Measurements from ENCODE around the gene TNNI3K.

TNNI3K gene

DNA sequence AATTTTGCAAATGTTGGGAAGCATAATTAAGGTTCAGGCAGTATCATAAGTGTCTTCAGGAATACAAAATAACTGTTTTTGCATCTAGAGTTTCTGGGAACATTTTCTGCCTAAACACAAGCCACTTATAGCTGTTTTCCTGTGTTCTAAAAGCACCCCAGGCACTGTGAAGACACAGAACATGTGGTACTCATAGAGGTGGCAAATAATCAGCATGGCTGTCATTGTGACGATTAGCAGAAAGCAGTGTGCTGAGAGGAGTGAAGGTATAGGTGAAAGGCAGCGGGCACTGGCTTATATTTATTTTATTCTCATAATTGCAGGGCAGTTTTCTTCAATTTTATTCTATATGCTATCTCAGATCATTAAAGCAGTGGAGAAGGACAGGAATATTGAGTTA lies 157.7 kb downstream of the TNNI3K start:
- Histone ChIP-seq H3K4me2 (ENCODE audit: low read length) (no peak overlapping the region), H3K4me1 (ENCODE audit: control insufficient read depth, low read length) (no peaks in the 10 kb centered on the region), H3K4me3 (ENCODE audit: low read length) (no peak overlapping the region), H3K36me3 (ENCODE audit: control insufficient read depth, low read length) (no peaks in the 10 kb centered on the region), H3F3A (ENCODE audit: control insufficient read depth, insufficient read depth) (no peaks in the 10 kb centered on the region), H4K20me1 (ENCODE audit: control insufficient read depth, insufficient read depth, low read depth, low read length) (no peaks in the 10 kb centered on the region), H3K27me3 (ENCODE audit: control insufficient read depth, low read length) (no peaks in the 10 kb centered on the region), H3K9me3 (ENCODE audit: control insufficient read depth, insufficient read depth, low read length) (no peaks in the 10 kb centered on the region), H3K79me2 (ENCODE audit: control insufficient read depth, low read length) (no peaks in the 10 kb centered on the region), H3K9me2 (replicated peaks; ENCODE audit: control insufficient read depth, low read length) (no peaks in the 10 kb centered on the region), H3K27ac (ENCODE audit: low read depth, low read length) (no peak overlapping the region)
- TF ChIP-seq CTCF (IDR thresholded peaks at IDR 0.05; ENCODE audit: low read depth, low read length, poor library complexity, severe bottlenecking) (no peak), EZH2phosphoT487 (IDR thresholded peaks at IDR 0.05; ENCODE audit: borderline replicate concordance, low read length) (no peak)

DNA sequence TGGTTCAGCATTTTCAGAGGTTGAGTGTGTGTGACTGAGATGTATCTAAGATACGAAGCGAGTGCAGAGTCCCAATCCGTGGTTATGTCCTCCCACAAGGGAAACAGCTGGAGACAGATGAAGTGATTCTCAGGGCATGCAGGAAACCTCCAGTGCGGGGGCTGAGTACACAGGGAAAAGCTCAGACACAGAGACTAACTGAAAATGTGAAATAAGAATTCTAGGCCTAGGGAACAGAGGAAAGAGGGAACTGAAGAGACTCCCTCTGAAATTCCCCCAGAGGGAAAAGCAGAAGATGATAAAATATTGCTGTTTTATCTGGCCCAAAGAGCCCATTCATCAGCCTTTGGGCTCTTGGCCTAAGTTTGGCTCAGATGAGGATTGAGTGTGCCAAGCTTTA lies 160.4 kb downstream of the TNNI3K start:
- Histone ChIP-seq H3K27ac (ENCODE audit: low read depth, low read length) (no peak overlapping the region), H3K27me3 (ENCODE audit: control insufficient read depth, low read length) (no peaks in the 10 kb centered on the region), H4K20me1 (ENCODE audit: control insufficient read depth, insufficient read depth, low read depth, low read length) (no peaks in the 10 kb centered on the region), H3K36me3 (ENCODE audit: control insufficient read depth, low read length) (no peaks in the 10 kb centered on the region), H3K9me3 (ENCODE audit: control insufficient read depth, insufficient read depth, low read length) (no peaks in the 10 kb centered on the region), H3K79me2 (ENCODE audit: control insufficient read depth, low read length) (no peaks in the 10 kb centered on the region), H3K4me1 (ENCODE audit: control insufficient read depth, low read length) (no peaks in the 10 kb centered on the region), H3K9me2 (replicated peaks; ENCODE audit: control insufficient read depth, low read length) (no peaks in the 10 kb centered on the region), H3K4me2 (ENCODE audit: low read length) (no peak overlapping the region), H3K4me3 (ENCODE audit: low read length) (no peak overlapping the region), H3F3A (ENCODE audit: control insufficient read depth, insufficient read depth) (no peaks in the 10 kb centered on the region)
- TF ChIP-seq EZH2phosphoT487 (IDR thresholded peaks at IDR 0.05; ENCODE audit: borderline replicate concordance, low read length) (no peak), CTCF (IDR thresholded peaks at IDR 0.05; ENCODE audit: low read depth, low read length, poor library complexity, severe bottlenecking) (no peak)

- no peaks in the 10 kb centered on the region for H3K79me2 ChIP-seq (ENCODE audit: control insufficient read depth, low read length)
- no peaks in the 10 kb centered on the region for H3F3A ChIP-seq (ENCODE audit: control insufficient read depth, insufficient read depth)
- H4K20me1 ChIP-seq (ENCODE audit: control insufficient read depth, insufficient read depth, low read depth, low read length), result no peaks in the 10 kb centered on the region
- no peaks in the 10 kb centered on the region for H3K36me3 ChIP-seq (ENCODE audit: control insufficient read depth, low read length)
- H3K27ac ChIP-seq (ENCODE audit: low read depth, low read length), result no peak overlapping the region
- no peaks in the 10 kb centered on the region for H3K4me1 ChIP-seq (ENCODE audit: control insufficient read depth, low read length)
- no peaks in the 10 kb centered on the region for H3K27me3 ChIP-seq (ENCODE audit: control insufficient read depth, low read length)
- no peak overlapping the region for H3K4me2 ChIP-seq (ENCODE audit: low read length)
- TF ChIP-seq EZH2phosphoT487 (IDR thresholded peaks at IDR 0.05; ENCODE audit: borderline replicate concordance, low read length) (no peak), CTCF (IDR thresholded peaks at IDR 0.05; ENCODE audit: low read depth, low read length, poor library complexity, severe bottlenecking) (no peak)
- no peaks in the 10 kb centered on the region for H3K9me3 ChIP-seq (ENCODE audit: control insufficient read depth, insufficient read depth, low read length)
- no peak overlapping the region for H3K4me3 ChIP-seq (ENCODE audit: low read length)
- no peaks in the 10 kb centered on the region for H3K9me2 ChIP-seq (replicated peaks; ENCODE audit: control insufficient read depth, low read length)
These were observed 161.3 kb downstream of the TNNI3K start for GRCh38 chr1:74396462-74396861.

GRCh38 chr1:74396933-74397332 lies 161.7 kb downstream of the TNNI3K start:
- H3K4me3 ChIP-seq (ENCODE audit: low read length), result no peak overlapping the region
- H3K36me3 ChIP-seq (ENCODE audit: control insufficient read depth, low read length), result no peaks in the 10 kb centered on the region
- H3K27ac ChIP-seq (ENCODE audit: low read depth, low read length), result no peak overlapping the region
- H3K9me3 ChIP-seq (ENCODE audit: control insufficient read depth, insufficient read depth, low read length), result no peaks in the 10 kb centered on the region
- no peaks in the 10 kb centered on the region for H3K79me2 ChIP-seq (ENCODE audit: control insufficient read depth, low read length)
- H3K4me1 ChIP-seq (ENCODE audit: control insufficient read depth, low read length), result no peaks in the 10 kb centered on the region
- H3K9me2 ChIP-seq (replicated peaks; ENCODE audit: control insufficient read depth, low read length), result no peaks in the 10 kb centered on the region
- no peaks in the 10 kb centered on the region for H3K27me3 ChIP-seq (ENCODE audit: control insufficient read depth, low read length)
- H3F3A ChIP-seq (ENCODE audit: control insufficient read depth, insufficient read depth), result no peaks in the 10 kb centered on the region
- no peak overlapping the region for H3K4me2 ChIP-seq (ENCODE audit: low read length)
- no peaks in the 10 kb centered on the region for H4K20me1 ChIP-seq (ENCODE audit: control insufficient read depth, insufficient read depth, low read depth, low read length)
- no peak for TF ChIP-seq CTCF (IDR thresholded peaks at IDR 0.05; ENCODE audit: low read depth, low read length, poor library complexity, severe bottlenecking)
- no peak for TF ChIP-seq EZH2phosphoT487 (IDR thresholded peaks at IDR 0.05; ENCODE audit: borderline replicate concordance, low read length)

Measured in DOHH2 (cell line).